HepG2 (cell line): ENCODE results near the gene LIMK2. TPM values are rescaled to one million over a fixed set of nuclear protein-coding genes. Genes with fewer than 3 reads are reported as not detected.

Experiments
- ATAC-seq: fragments of 200-7000 bp; cut with Tn5 transposase; 3 replicates; pipeline ENCODE4 v1.9.1; 2020; ENCODE audit warnings: mild to moderate bottlenecking, moderate library complexity
- BruUV-seq: library from RNA; stranded (reverse); fragments of 400-500 nt; replicated peaks from 2 replicates; lab custom pipeline; 2021; lab: Mats Ljungman, UMichigan
- CTCF ChIA-PET: fragments of 300-600 bp; formaldehyde crosslinking; extraction: SDS; loops from one replicate; lab custom pipeline; 2021; ENCODE audit warnings: low total read pairs, inconsistent platforms, low intra/inter-chr PET ratio; lab: Yijun Ruan, JAX
- POLR2A ChIA-PET: fragments of 350-600 bp; sonication (Branson Sonifier 250); formaldehyde crosslinking; loops from one replicate; lab custom pipeline; 2020; ENCODE audit warnings: antibody characterized with exemption, inconsistent platforms; lab: Yijun Ruan, JAX
- DNase-seq: peaks from one replicate; pipeline ENCODE4 v3.0.0-alpha.2; 2015; ENCODE audit warnings: low spot score
- FAIRE-seq: peaks from 3 replicates; lab custom pipeline; 2011; peaks lifted over from hg19 to GRCh38; lab: Jason Lieb, UNC
- H2AFZ ChIP-seq: one replicate; pipeline ENCODE4 v1.6.1; 2011; ENCODE audit warnings: low read length, inconsistent platforms
- H3K27ac ChIP-seq: fragments of 300-600 bp; 3 replicates; pipeline ENCODE4 v1.8.0; 2011; ENCODE audit warnings: mixed run types, mild to moderate bottlenecking, mixed read lengths, low read length, inconsistent platforms; ENCODE audit not compliant: insufficient read depth; ENCODE audit errors: extremely low read length
- H3K27me3 ChIP-seq, 2 experiments: fragments of 200-600 bp in 1 of 2; 2 replicates in 1 of 2; 3 replicates in 1 of 2; pipeline versions ENCODE4 v1.6.0 to v1.8.0; 2011; ENCODE audit warnings: low read length in 2 of 2, mild to moderate bottlenecking in 2 of 2, moderate library complexity in 2 of 2, inconsistent platforms in 1 of 2; ENCODE audit not compliant: insufficient read depth in 2 of 2, control insufficient read depth in 1 of 2
- H3K36me3 ChIP-seq, 2 experiments: fragments of 200-600 bp in 1 of 2; replicated peaks in 1 of 2; 2 replicates in 1 of 2; 3 replicates in 1 of 2; pipeline versions ENCODE4 v1.5.1 to v1.8.0; 2011; ENCODE audit warnings: low read length in 2 of 2, inconsistent platforms in 1 of 2; ENCODE audit not compliant: insufficient read depth in 2 of 2, control insufficient read depth in 1 of 2
- H3K4me1 ChIP-seq: 2 replicates; pipeline ENCODE4 v1.5.1; 2012; ENCODE audit warnings: low read length, inconsistent platforms; ENCODE audit not compliant: insufficient read depth
- H3K4me2 ChIP-seq: 2 replicates; pipeline ENCODE4 v1.6.0; 2011; ENCODE audit warnings: low read depth, low read length, inconsistent platforms
- H3K4me3 ChIP-seq, 3 experiments: fragments of 200-600 bp in 1 of 3; sonication (generic), shearing (Covaris generic) in 1 of 3; replicated peaks in 1 of 3; 2 replicates each; pipeline ENCODE4 v1.5.1; 2011 to 2016; ENCODE audit warnings: low read length in 3 of 3, inconsistent platforms in 2 of 3, low read depth in 2 of 3, mild to moderate bottlenecking in 2 of 3, control low read depth in 1 of 3, mixed read lengths in 1 of 3; ENCODE audit not compliant: insufficient read depth in 1 of 3
- H3K79me2 ChIP-seq: one replicate; pipeline ENCODE4 v1.6.1; 2011; ENCODE audit warnings: low read length, inconsistent platforms; ENCODE audit not compliant: insufficient read depth
- H3K9ac ChIP-seq: 2 replicates; pipeline ENCODE4 v1.6.0; 2011; ENCODE audit warnings: mild to moderate bottlenecking, low read depth, low read length, inconsistent platforms; ENCODE audit not compliant: insufficient read depth
- H3K9me3 ChIP-seq: 2 replicates; pipeline ENCODE4 v1.5.1; 2012; ENCODE audit warnings: mild to moderate bottlenecking, low read length
- H4K20me1 ChIP-seq: 2 replicates; pipeline ENCODE4 v1.6.0; 2011; ENCODE audit warnings: inconsistent platforms, mild to moderate bottlenecking, low read length, moderate library complexity; ENCODE audit not compliant: insufficient read depth
- CREB1 ChIP-seq, 2 experiments: fragments of 450-650 bp in 1 of 2; IDR thresholded peaks; 2 replicates each; pipeline ENCODE4 v1.6.1; 2016 to 2017; ENCODE audit warnings: control low read depth in 1 of 2, mild to moderate bottlenecking in 1 of 2, missing compliant biosample characterization in 1 of 2, missing genetic modification characterization in 1 of 2
- NR2C2 ChIP-seq: sonication (generic); formaldehyde crosslinking; IDR thresholded peaks from 2 replicates; pipeline ENCODE4 v1.4.0; 2020; ENCODE audit warnings: missing genetic modification reagents, mild to moderate bottlenecking, moderate library complexity, borderline replicate concordance
- SRSF9 ChIP-seq: fragments of 200-400 bp; formaldehyde crosslinking; IDR thresholded peaks from 2 replicates; pipeline ENCODE4 v1.6.1; 2018; ENCODE audit warnings: borderline replicate concordance, mild to moderate bottlenecking, low read depth, low read length; ENCODE audit not compliant: insufficient read depth, poor library complexity, severe bottlenecking
- YEATS2 ChIP-seq: sonication (generic); formaldehyde crosslinking; IDR thresholded peaks from 2 replicates; pipeline ENCODE4 v1.4.0; 2020; ENCODE audit warnings: missing genetic modification reagents, borderline replicate concordance
- ZNF557 ChIP-seq: sonication (generic); formaldehyde crosslinking; IDR thresholded peaks from 2 replicates; pipeline ENCODE4 v1.4.0; 2020; ENCODE audit warnings: missing genetic modification reagents
- WGBS: methylation state at CpG from one replicate; pipeline ENCODE4 v1.1.6; 2017; ENCODE audit warnings: low lambda C conversion rate; 5-methylcytosine and 5-hydroxymethylcytosine counted together
- in situ Hi-C: cut with HindIII; loops from 2 replicates; pipeline ENCODE4 v1.10.0; 2017; ENCODE audit warnings: low pct_unique_long_range_greater_than_20kb; ENCODE audit not compliant: extremely low pct_ligation_motif_present
- intact Hi-C: fragments of 100-400 bp; cut with micrococcal nuclease; formaldehyde crosslinking; loops from one replicate; pipeline ENCODE4 v1.10.0; 2022; ENCODE audit not compliant: unreplicated experiment
- polyA plus RNA-seq, 8 experiments: library from polyadenylated mRNA; depleted of rRNA in 3 of 8; stranded (reverse) in 7 of 8; unstranded in 1 of 8; fragments of >200 nt; fragmentation: Illumina TruSeq in 4 of 8; extraction: Trizol in 4 of 8; gene quantifications; 2 replicates each; pipeline versions ENCODE4 v1.2.1 to v1.2.3, GENCODE V29; 2011 to 2016; ENCODE audit warnings: low read depth in 4 of 8, missing spikeins in 1 of 8, mixed read lengths in 1 of 8; ENCODE audit not compliant: insufficient read depth in 1 of 8
- total RNA-seq, 5 experiments: library from RNA; depleted of rRNA; stranded (reverse); fragments of >200 nt; fragmentation: Illumina TruSeq; extraction: Trizol; gene quantifications; 2 replicates each; pipeline ENCODE4 v1.2.3, GENCODE V29; 2016; ENCODE audit warnings: low read depth in 1 of 5
- TF ChIP-seq, protein P1 (sequence below): sonication (generic); formaldehyde crosslinking; IDR thresholded peaks from 2 replicates; pipeline ENCODE4 v1.5.0; 2020; ENCODE audit warnings: missing genetic modification reagents
- TF ChIP-seq, protein P2 (sequence below): sonication (generic); formaldehyde crosslinking; conservative IDR thresholded peaks from 2 replicates; pipeline ENCODE4 v1.4.0; 2020; ENCODE audit warnings: missing genetic modification reagents
- TF ChIP-seq, protein P3 (sequence below): sonication (generic); formaldehyde crosslinking; IDR thresholded peaks from 2 replicates; pipeline ENCODE4 v1.5.0; 2020; ENCODE audit warnings: mild to moderate bottlenecking, missing genetic modification reagents

Gene LIMK2
- total and polyA plus RNA-seq, 2 of the 13 experiments (the other 11 are each of a cell fraction or from before 2014, with no cell fraction given), result 20.9 to 29.8 TPM

DNA sequence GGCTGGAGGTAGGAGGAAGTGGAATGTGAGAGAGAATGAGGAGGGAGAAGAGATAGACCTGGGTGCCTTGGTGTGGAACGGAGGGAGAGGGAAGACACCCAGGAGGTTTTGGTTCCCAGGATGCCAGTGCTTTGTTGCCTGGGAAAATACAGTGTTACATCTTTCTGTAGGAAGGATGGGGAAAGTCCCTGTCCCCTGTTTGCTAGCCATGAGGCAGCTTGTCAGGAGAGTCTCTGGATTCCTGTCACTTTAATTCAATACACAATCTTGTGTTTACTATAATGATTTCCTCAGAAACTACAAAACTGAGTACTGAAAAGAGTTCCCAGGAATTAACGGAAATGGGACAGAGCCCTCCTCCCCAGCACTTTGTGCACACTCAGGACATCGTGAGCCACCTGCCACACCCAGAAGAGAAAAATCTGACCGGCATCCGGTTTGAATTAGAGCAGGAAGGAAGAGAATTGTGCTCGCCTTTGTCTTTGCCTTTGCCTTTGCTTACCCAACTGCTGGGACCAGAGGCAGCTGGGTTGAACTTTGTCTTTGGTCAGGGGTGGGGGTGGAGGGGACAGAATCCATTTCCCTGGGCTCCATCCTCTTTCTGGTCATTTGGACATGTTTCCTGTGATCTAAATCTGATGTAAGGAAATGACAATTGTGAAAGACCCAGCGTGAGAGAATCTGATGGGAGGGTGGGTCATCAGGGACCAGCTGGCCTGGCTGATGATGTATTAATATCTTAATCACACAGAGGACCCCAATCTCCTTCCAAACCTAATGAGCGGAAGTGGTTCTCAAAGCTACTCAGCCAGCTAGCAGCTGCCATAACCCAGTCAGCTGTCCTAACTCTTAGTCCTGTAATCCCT is 1.3 kb upstream of the LIMK2 start (continued):
- TF ChIP-seq, protein P1, sequence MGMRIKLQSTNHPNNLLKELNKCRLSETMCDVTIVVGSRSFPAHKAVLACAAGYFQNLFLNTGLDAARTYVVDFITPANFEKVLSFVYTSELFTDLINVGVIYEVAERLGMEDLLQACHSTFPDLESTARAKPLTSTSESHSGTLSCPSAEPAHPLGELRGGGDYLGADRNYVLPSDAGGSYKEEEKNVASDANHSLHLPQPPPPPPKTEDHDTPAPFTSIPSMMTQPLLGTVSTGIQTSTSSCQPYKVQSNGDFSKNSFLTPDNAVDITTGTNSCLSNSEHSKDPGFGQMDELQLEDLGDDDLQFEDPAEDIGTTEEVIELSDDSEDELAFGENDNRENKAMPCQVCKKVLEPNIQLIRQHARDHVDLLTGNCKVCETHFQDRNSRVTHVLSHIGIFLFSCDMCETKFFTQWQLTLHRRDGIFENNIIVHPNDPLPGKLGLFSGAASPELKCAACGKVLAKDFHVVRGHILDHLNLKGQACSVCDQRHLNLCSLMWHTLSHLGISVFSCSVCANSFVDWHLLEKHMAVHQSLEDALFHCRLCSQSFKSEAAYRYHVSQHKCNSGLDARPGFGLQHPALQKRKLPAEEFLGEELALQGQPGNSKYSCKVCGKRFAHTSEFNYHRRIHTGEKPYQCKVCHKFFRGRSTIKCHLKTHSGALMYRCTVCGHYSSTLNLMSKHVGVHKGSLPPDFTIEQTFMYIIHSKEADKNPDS (CRISPR knock-in tag), result no peak
- TF ChIP-seq, protein P2, sequence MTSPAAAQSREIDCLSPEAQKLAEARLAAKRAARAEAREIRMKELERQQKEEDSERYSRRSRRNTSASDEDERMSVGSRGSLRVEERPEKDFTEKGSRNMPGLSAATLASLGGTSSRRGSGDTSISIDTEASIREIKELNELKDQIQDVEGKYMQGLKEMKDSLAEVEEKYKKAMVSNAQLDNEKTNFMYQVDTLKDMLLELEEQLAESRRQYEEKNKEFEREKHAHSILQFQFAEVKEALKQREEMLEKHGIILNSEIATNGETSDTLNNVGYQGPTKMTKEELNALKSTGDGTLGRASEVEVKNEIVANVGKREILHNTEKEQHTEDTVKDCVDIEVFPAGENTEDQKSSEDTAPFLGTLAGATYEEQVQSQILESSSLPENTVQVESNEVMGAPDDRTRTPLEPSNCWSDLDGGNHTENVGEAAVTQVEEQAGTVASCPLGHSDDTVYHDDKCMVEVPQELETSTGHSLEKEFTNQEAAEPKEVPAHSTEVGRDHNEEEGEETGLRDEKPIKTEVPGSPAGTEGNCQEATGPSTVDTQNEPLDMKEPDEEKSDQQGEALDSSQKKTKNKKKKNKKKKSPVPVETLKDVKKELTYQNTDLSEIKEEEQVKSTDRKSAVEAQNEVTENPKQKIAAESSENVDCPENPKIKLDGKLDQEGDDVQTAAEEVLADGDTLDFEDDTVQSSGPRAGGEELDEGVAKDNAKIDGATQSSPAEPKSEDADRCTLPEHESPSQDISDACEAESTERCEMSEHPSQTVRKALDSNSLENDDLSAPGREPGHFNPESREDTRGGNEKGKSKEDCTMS (CRISPR knock-in tag), result no peak
- TF ChIP-seq SRSF9, result no peak

DNA sequence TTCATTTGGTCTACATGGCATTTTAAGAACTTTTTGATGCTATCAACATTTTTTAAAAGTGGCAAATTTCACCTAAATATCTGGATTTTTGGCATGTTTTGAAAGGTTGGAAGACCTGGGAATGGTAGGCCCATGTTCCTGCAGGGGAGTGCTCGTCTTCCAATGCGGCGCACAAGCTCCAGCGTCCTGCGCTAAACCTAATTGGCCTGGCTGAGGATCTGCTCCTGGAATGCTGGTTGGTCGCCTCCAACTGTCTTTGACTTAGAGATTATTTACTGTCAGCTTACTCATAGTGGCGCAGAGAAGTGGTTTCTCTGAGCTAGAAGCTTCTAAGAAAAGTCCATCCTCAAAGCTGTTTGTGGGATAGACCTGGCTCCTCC is 626 bp upstream of the LIMK2 start:
- Histone ChIP-seq H3K4me2 (peak overlapping the region; percentile 92), H3K4me1 (peaks cover 73% of the 10 kb centered on the region), H3K9me3 (no peaks in the 10 kb centered on the region), H3K79me2 (peaks cover 43% of the 10 kb centered on the region), H3K4me3 (peak overlapping the region; percentile 1 to 99 (median 97); a peak in 5 of 6 replicates), H3K27me3 (no peaks in the 10 kb centered on the region; a peak in 1 of 5 replicates), H3K36me3 (no peaks in the 10 kb centered on the region; a peak in 1 of 5 replicates), H4K20me1 (no peaks in the 10 kb centered on the region), H3K9ac (peak overlapping the region; percentile 63), H2AFZ (peak overlapping the region; percentile 68), H3K27ac (peak overlapping the region; percentile 66)
- in situ Hi-C loops (no loop called here), intact Hi-C loops (no loop called here)
- WGBS, result 71% methylated on average over 7 of the region's 7 CpGs
- FAIRE-seq (no peak), ATAC-seq (no peak), DNase-seq (no peak)
- ChIA-PET POLR2A (interaction anchor here (0.7 to 6.3 kb wide), 8 partner anchors 8 to 135 kb away, joined by 3 to 168 read pairs (median 4); partner anchors contain the start of genes PATZ1 and PIK3IP1), CTCF (interaction anchor here (1.8 to 3.0 kb wide), 2 partner anchors 12 to 20 kb away, joined by 5 to 34 read pairs; no protein-coding TSS in a partner anchor)
- BruUV-seq, result no TSS peak
- TF ChIP-seq ZNF557 (CRISPR knock-in tag) (0 out of 2 replicates have a peak, but pooled peaks have one; percentile 16), YEATS2 (CRISPR knock-in tag) (no peak), CREB1 (IDR thresholded peaks at IDR 0.05) (no peak), CREB1 (CRISPR knock-in tag; IDR thresholded peaks at IDR 0.05) (peak; percentile 2; the same call in 1 of the 2 replicates), NR2C2 (CRISPR knock-in tag) (0 out of 2 replicates have a peak, but pooled peaks have one; percentile 17)
- TF ChIP-seq, protein P3, sequence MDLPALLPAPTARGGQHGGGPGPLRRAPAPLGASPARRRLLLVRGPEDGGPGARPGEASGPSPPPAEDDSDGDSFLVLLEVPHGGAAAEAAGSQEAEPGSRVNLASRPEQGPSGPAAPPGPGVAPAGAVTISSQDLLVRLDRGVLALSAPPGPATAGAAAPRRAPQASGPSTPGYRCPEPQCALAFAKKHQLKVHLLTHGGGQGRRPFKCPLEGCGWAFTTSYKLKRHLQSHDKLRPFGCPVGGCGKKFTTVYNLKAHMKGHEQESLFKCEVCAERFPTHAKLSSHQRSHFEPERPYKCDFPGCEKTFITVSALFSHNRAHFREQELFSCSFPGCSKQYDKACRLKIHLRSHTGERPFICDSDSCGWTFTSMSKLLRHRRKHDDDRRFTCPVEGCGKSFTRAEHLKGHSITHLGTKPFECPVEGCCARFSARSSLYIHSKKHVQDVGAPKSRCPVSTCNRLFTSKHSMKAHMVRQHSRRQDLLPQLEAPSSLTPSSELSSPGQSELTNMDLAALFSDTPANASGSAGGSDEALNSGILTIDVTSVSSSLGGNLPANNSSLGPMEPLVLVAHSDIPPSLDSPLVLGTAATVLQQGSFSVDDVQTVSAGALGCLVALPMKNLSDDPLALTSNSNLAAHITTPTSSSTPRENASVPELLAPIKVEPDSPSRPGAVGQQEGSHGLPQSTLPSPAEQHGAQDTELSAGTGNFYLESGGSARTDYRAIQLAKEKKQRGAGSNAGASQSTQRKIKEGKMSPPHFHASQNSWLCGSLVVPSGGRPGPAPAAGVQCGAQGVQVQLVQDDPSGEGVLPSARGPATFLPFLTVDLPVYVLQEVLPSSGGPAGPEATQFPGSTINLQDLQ (CRISPR knock-in tag), result 0 out of 2 replicates have a peak, but pooled peaks have one; percentile 21
- TF ChIP-seq, all 625 proteins: peak for 4
